IMR-90 (cell line): ENCODE results near the gene COG2. TPM values are rescaled to one million over a fixed set of nuclear protein-coding genes. Genes with fewer than 3 reads are reported as not detected.

Source experiments
- ATAC-seq: fragments of 200-7000 bp; cut with Tn5 transposase; 2 replicates; pipeline ENCODE4 v1.9.1; 2020; ENCODE audit warnings: low read depth, mild to moderate bottlenecking, moderate library complexity
- BruUV-seq: library from RNA; stranded (reverse); fragments of 400-500 nt; replicated peaks from 2 replicates; lab custom pipeline; 2021; lab: Mats Ljungman, UMichigan
- CTCF ChIA-PET: fragments of 300-600 bp; formaldehyde crosslinking; extraction: SDS; loops from one replicate; lab custom pipeline; 2021; ENCODE audit warnings: antibody characterized with exemption; lab: Yijun Ruan, JAX
- POLR2A ChIA-PET: fragments of 300-600 bp; sonication (Branson Sonifier 250); formaldehyde crosslinking; loops from one replicate; lab custom pipeline; 2022; ENCODE audit warnings: antibody characterized with exemption; ENCODE audit not compliant: unreplicated experiment; lab: Charles Lee
- DNase-seq: peaks from one replicate; pipeline ENCODE4 v3.0.0; 2013
- H2AFZ ChIP-seq: replicated peaks from 2 replicates; pipeline ENCODE3; 2013; ENCODE audit warnings: low read length, mild to moderate bottlenecking; ENCODE audit not compliant: poor library complexity
- H2AK5ac ChIP-seq: 2 replicates; pipeline ENCODE4 v1.6.1; 2013; ENCODE audit warnings: low read depth, low read length, inconsistent platforms
- H2AK9ac ChIP-seq: replicated peaks from 2 replicates; pipeline ENCODE3; 2013; ENCODE audit warnings: mild to moderate bottlenecking, low read depth, low read length, moderate library complexity; ENCODE audit not compliant: poor library complexity
- H2BK120ac ChIP-seq: 2 replicates; pipeline ENCODE4 v1.6.1; 2013; ENCODE audit warnings: low read depth, low read length, inconsistent platforms
- H2BK15ac ChIP-seq: 3 replicates; pipeline ENCODE4 v1.6.1; 2013; ENCODE audit warnings: low read depth, low read length, inconsistent platforms
- H2BK20ac ChIP-seq: 2 replicates; pipeline ENCODE4 v1.6.1; 2013; ENCODE audit warnings: low read depth, mild to moderate bottlenecking, inconsistent platforms, low read length, moderate library complexity
- H2BK5ac ChIP-seq: 2 replicates; pipeline ENCODE4 v1.6.1; 2013; ENCODE audit warnings: mild to moderate bottlenecking, low read depth, low read length, inconsistent platforms; ENCODE audit not compliant: poor library complexity, severe bottlenecking
- H3K14ac ChIP-seq: replicated peaks from 2 replicates; pipeline ENCODE4 v1.6.1; 2013; ENCODE audit warnings: low read depth, low read length, inconsistent platforms
- H3K18ac ChIP-seq: 2 replicates; pipeline ENCODE4 v1.6.1; 2013; ENCODE audit warnings: low read depth, low read length, control low read depth
- H3K23ac ChIP-seq: 2 replicates; pipeline ENCODE4 v1.6.1; 2013; ENCODE audit warnings: low read depth, low read length, inconsistent platforms
- H3K27ac ChIP-seq: 2 replicates; pipeline ENCODE4 v1.5.1; 2013; ENCODE audit warnings: mild to moderate bottlenecking, control low read depth, low read length; ENCODE audit not compliant: insufficient read depth
- H3K27me3 ChIP-seq: 2 replicates; pipeline ENCODE4 v1.6.1; 2013; ENCODE audit warnings: low read length; ENCODE audit not compliant: control insufficient read depth, insufficient read depth
- H3K36me3 ChIP-seq: 2 replicates; pipeline ENCODE4 v1.6.1; 2013; ENCODE audit warnings: low read length, mixed read lengths; ENCODE audit not compliant: control insufficient read depth, insufficient read depth
- H3K4ac ChIP-seq: 2 replicates; pipeline ENCODE4 v1.6.1; 2013; ENCODE audit warnings: low read depth, low read length, inconsistent platforms
- H3K4me1 ChIP-seq: 2 replicates; pipeline ENCODE4 v1.6.1; 2013; ENCODE audit warnings: low read length, mixed read lengths; ENCODE audit not compliant: control insufficient read depth, insufficient read depth
- H3K4me2 ChIP-seq: 2 replicates; pipeline ENCODE4 v1.6.1; 2013; ENCODE audit warnings: low read depth, mild to moderate bottlenecking, control low read depth, low read length, moderate library complexity
- H3K4me3 ChIP-seq: 2 replicates; pipeline ENCODE4 v1.5.1; 2013; ENCODE audit warnings: low read depth, mild to moderate bottlenecking, control low read depth, low read length, moderate library complexity; ENCODE audit not compliant: insufficient read depth
- H3K56ac ChIP-seq: 2 replicates; pipeline ENCODE4 v1.6.1; 2013; ENCODE audit warnings: low read length, inconsistent platforms; ENCODE audit not compliant: insufficient read depth; ENCODE audit errors: extremely low read depth
- H3K79me1 ChIP-seq, 2 experiments: 2 replicates each; pipeline ENCODE4 v1.6.1; 2013; ENCODE audit warnings: low read length in 2 of 2, inconsistent platforms in 1 of 2, low read depth in 1 of 2
- H3K9ac ChIP-seq: 2 replicates; pipeline ENCODE4 v1.6.1; 2013; ENCODE audit warnings: low read depth, low read length, control low read depth
- H3K9me1 ChIP-seq: 2 replicates; pipeline ENCODE4 v1.6.1; 2013; ENCODE audit warnings: low read length, inconsistent platforms; ENCODE audit not compliant: insufficient read depth
- H3K9me3 ChIP-seq: 2 replicates; pipeline ENCODE4 v1.6.1; 2013; ENCODE audit warnings: low read length; ENCODE audit not compliant: control insufficient read depth, insufficient read depth
- H4K20me1 ChIP-seq: 2 replicates; pipeline ENCODE4 v1.6.1; 2013; ENCODE audit warnings: low read length, inconsistent platforms; ENCODE audit not compliant: insufficient read depth
- H4K5ac ChIP-seq: 2 replicates; pipeline ENCODE4 v1.6.1; 2013; ENCODE audit warnings: mild to moderate bottlenecking, low read depth, low read length, control low read depth
- H4K8ac ChIP-seq, 2 experiments: 2 replicates each; pipeline ENCODE4 v1.6.1; 2013; ENCODE audit warnings: low read depth in 2 of 2, low read length in 2 of 2, control low read depth in 1 of 2, inconsistent platforms in 1 of 2
- H4K91ac ChIP-seq: 2 replicates; pipeline ENCODE4 v1.6.1; 2013; ENCODE audit warnings: low read depth, low read length, inconsistent platforms; ENCODE audit not compliant: insufficient read depth
- BHLHE40 ChIP-seq: fragments of 150-350 bp; IDR thresholded peaks from 2 replicates; pipeline ENCODE4 v1.6.1; 2016; ENCODE audit warnings: mild to moderate bottlenecking, low read depth, low read length
- CEBPB ChIP-seq: IDR thresholded peaks from 2 replicates; pipeline ENCODE4 v1.6.1; 2012; ENCODE audit warnings: low read depth, low read length, improper control_type of control experiment
- MAFK ChIP-seq: IDR thresholded peaks from 2 replicates; pipeline ENCODE4 v1.6.1; 2012; ENCODE audit warnings: low read depth, low read length, improper control_type of control experiment
- MXI1 ChIP-seq: IDR thresholded peaks from 2 replicates; pipeline ENCODE4 v1.6.1; 2012; ENCODE audit warnings: low read depth, mild to moderate bottlenecking, low read length, moderate library complexity, borderline replicate concordance
- POLR2A ChIP-seq: IDR thresholded peaks from 2 replicates; pipeline ENCODE4 v1.6.1; 2012; ENCODE audit warnings: mild to moderate bottlenecking, low read depth, low read length
- RCOR1 ChIP-seq: IDR thresholded peaks from 2 replicates; pipeline ENCODE4 v1.6.1; 2012; ENCODE audit warnings: mild to moderate bottlenecking, low read length, improper control_type of control experiment; ENCODE audit not compliant: insufficient replicate concordance
- WGBS, 2 experiments: methylation state at CpG; one replicate each; pipeline versions ENCODE4 v1.1.5 to v1.1.7; 2013; ENCODE audit warnings: missing lambda C conversion rate in 2 of 2; ENCODE audit not compliant: insufficient read length in 1 of 2; ENCODE audit errors: extremely low coverage in 2 of 2; 5-methylcytosine and 5-hydroxymethylcytosine counted together
- dilution Hi-C: fragments of 300-500 bp; cut with HindIII; formaldehyde crosslinking; loops from one replicate; pipeline ENCODE4 v1.14.3; 2018; ENCODE audit warnings: low sequenced_read_pairs; ENCODE audit not compliant: unreplicated experiment
- in situ Hi-C: fragments of 300-500 bp; cut with MboI; formaldehyde crosslinking; loops from 3 replicates; pipeline ENCODE4 v1.14.3; 2019; ENCODE audit warnings: low sequenced_read_pairs, inconsistent platforms, mixed read lengths
- intact Hi-C: fragments of 100-400 bp; cut with micrococcal nuclease; formaldehyde crosslinking; loops from 2 replicates; pipeline ENCODE4 v1.10.0; 2022
- polyA plus RNA-seq, 3 experiments: library from polyadenylated mRNA; depleted of rRNA; stranded (reverse); fragments of >200 nt; gene quantifications; 2 replicates each; pipeline ENCODE4 v1.2.3, GENCODE V29; 2012; ENCODE audit warnings: low replicate concordance in 1 of 3
- total RNA-seq: library from RNA; depleted of rRNA; stranded (reverse); fragments of >200 nt; gene quantifications from 2 replicates; pipeline ENCODE4 v1.2.3, GENCODE V29; 2012
- TF ChIP-seq, protein P1 (sequence below): conservative IDR thresholded peaks from 2 replicates; pipeline ENCODE4 v1.5.1; 2012; ENCODE audit warnings: mild to moderate bottlenecking, low read depth, low read length, improper control_type of control experiment

Gene COG2
- total and polyA plus RNA-seq, 2 of the 4 experiments (the other 2 are of a cell fraction), result 9.1 to 16.7 TPM

DNA sequence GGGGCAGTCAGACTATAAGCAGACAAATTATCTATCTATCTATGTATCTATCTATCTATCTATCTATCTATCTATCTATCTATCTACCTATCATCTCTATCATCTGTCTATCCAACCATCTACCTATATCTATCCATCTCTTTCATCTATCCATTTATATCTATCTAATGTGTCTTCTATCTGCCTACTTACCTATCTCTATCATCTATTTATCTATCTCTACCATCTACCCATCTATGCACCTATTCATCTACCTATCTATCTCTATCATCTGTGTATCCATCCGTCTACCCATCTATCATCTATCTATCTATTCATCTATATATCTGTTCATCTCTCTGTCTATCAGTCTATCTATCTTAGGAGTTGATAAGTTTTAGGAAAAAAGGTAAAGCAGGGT lies 10.8 kb upstream of the COG2 start:
- BruUV-seq, result no TSS peak
- Histone ChIP-seq H2AFZ (no peak overlapping the region), H4K8ac (no peak overlapping the region), H3K9ac (no peak overlapping the region), H2BK20ac (no peak overlapping the region), H4K20me1 (no peaks in the 10 kb centered on the region), H3K4me1 (no peaks in the 10 kb centered on the region), H2AK5ac (no peak overlapping the region), H2AK9ac (no peak overlapping the region), H3K56ac (no peak overlapping the region), H2BK120ac (no peak overlapping the region), H3K36me3 (no peaks in the 10 kb centered on the region), H3K23ac (no peak overlapping the region), H3K18ac (no peak overlapping the region), H3K4ac (no peak overlapping the region), H3K27ac (no peak overlapping the region), H3K79me1 (no peaks in the 10 kb centered on the region), H3K9me1 (no peaks in the 10 kb centered on the region), H2BK5ac (no peak overlapping the region), H4K5ac (no peak overlapping the region), H2BK15ac (no peak overlapping the region), H3K14ac (no peak overlapping the region), H3K4me2 (no peak overlapping the region), H4K91ac (no peak overlapping the region), H3K4me3 (no peak overlapping the region), H3K27me3 (peaks cover 2% of the 10 kb centered on the region; the same call in 1 of the 2 replicates), H3K9me3 (no peaks in the 10 kb centered on the region)
- intact Hi-C loops, result no loop called here
- no CpG with 5 or more reads among the region's 1 CpG for WGBS, 2 experiments
- ChIA-PET POLR2A (no interaction called here), CTCF (no interaction called here)
- no peak for DNase-seq
- dilution Hi-C loops, result no loop called here
- in situ Hi-C loops, result no loop called here
- TF ChIP-seq RCOR1 (no peak), MAFK (no peak), MXI1 (no peak), POLR2A (no peak), CEBPB (no peak), BHLHE40 (no peak)
- TF ChIP-seq, protein P1, sequence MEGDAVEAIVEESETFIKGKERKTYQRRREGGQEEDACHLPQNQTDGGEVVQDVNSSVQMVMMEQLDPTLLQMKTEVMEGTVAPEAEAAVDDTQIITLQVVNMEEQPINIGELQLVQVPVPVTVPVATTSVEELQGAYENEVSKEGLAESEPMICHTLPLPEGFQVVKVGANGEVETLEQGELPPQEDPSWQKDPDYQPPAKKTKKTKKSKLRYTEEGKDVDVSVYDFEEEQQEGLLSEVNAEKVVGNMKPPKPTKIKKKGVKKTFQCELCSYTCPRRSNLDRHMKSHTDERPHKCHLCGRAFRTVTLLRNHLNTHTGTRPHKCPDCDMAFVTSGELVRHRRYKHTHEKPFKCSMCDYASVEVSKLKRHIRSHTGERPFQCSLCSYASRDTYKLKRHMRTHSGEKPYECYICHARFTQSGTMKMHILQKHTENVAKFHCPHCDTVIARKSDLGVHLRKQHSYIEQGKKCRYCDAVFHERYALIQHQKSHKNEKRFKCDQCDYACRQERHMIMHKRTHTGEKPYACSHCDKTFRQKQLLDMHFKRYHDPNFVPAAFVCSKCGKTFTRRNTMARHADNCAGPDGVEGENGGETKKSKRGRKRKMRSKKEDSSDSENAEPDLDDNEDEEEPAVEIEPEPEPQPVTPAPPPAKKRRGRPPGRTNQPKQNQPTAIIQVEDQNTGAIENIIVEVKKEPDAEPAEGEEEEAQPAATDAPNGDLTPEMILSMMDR, result no peak
- no peak for ATAC-seq
